ENCODE measurements around the gene SGMS2. TPM values are rescaled to one million over a fixed set of nuclear protein-coding genes. Genes with fewer than 3 reads are reported as not detected.

The SGMS2 gene
- total RNA-seq, 1 donor from 2014 or later: 0.50 TPM

GRCh38 chr4:107835406-107835805 is 10.7 kb downstream of the SGMS2 start:
- Mint-ChIP-seq H3K27me3 (ENCODE audit: low read depth) (peaks cover 6% of the 10 kb centered on the region), H3K36me3 (ENCODE audit: low read depth) (no peaks in the 10 kb centered on the region), H3K9me3 (no peaks in the 10 kb centered on the region), H3K4me1 (ENCODE audit: low read depth) (no peaks in the 10 kb centered on the region), H3K27ac (no peak overlapping the region), H3K4me3 (ENCODE audit: low read depth) (no peak overlapping the region)
- DNase-seq (ENCODE audit: low spot score): no peak
- intact Hi-C loops (cut with micrococcal nuclease): no loop called here

- no peak overlapping the region for H3K27ac Mint-ChIP-seq
- H3K27me3 Mint-ChIP-seq (ENCODE audit: low read depth): peaks cover 6% of the 10 kb centered on the region
- no peaks in the 10 kb centered on the region for H3K36me3 Mint-ChIP-seq (ENCODE audit: low read depth)
- intact Hi-C loops (cut with micrococcal nuclease): no loop called here
- H3K9me3 Mint-ChIP-seq: no peaks in the 10 kb centered on the region
- no peak overlapping the region for H3K4me3 Mint-ChIP-seq (ENCODE audit: low read depth)
- no peak for DNase-seq (ENCODE audit: low spot score)
- no peaks in the 10 kb centered on the region for H3K4me1 Mint-ChIP-seq (ENCODE audit: low read depth)
Measured at GRCh38 chr4:107837317-107837716, 12.6 kb downstream of the SGMS2 start.

GRCh38 chr4:107837776-107838618 is 13.3 kb downstream of the SGMS2 start:
- H3K36me3 Mint-ChIP-seq (ENCODE audit: low read depth): no peaks in the 10 kb centered on the region
- no peaks in the 10 kb centered on the region for H3K4me1 Mint-ChIP-seq (ENCODE audit: low read depth)
- no peak overlapping the region for H3K27ac Mint-ChIP-seq
- H3K4me3 Mint-ChIP-seq (ENCODE audit: low read depth): no peak overlapping the region
- H3K27me3 Mint-ChIP-seq (ENCODE audit: low read depth): peaks cover 6% of the 10 kb centered on the region
- DNase-seq (ENCODE audit: low spot score): no peak
- intact Hi-C loops (cut with micrococcal nuclease): no loop called here
- no peaks in the 10 kb centered on the region for H3K9me3 Mint-ChIP-seq

DNA sequence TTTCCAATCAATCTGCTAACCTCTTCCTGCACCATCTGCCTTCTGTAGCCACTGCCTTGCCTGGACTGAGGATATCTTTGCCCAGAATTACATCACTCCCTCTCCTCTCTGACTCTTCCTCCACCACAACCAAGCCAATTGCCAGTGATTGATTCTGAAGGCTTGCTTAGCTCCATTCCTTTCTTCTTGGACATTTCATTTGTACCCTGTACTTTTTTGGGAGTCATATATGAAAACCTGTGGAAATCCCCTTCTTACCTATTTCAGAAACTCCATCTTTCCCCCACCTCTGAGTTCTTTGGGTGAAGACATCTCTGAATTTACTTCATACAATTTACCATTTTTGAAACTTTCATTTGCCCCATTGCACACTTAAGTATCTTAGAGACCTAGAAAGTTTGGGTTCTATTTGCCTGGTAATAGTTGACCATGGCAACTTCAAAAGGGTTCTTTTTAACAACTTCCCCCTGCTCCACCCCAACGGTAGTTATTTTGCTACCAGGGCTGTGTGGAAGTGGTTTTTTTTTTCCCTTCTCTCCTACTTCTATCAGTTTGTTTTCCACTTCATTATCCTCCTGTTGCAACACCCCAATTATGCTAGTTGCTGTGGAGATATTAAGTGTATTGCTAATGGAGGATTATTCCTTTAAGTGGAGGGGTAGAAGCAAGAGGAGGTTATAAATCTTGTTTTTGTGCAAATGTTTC is 14.3 kb downstream of the SGMS2 start:
- Mint-ChIP-seq H3K4me1 (ENCODE audit: low read depth) (no peaks in the 10 kb centered on the region), H3K9me3 (no peaks in the 10 kb centered on the region), H3K36me3 (ENCODE audit: low read depth) (no peaks in the 10 kb centered on the region), H3K27ac (no peak overlapping the region), H3K27me3 (ENCODE audit: low read depth) (peaks cover 6% of the 10 kb centered on the region), H3K4me3 (ENCODE audit: low read depth) (no peak overlapping the region)
- intact Hi-C loops (cut with micrococcal nuclease): no loop called here
- DNase-seq (ENCODE audit: low spot score): no peak

GRCh38 chr4:107843391-107843790 is 18.7 kb downstream of the SGMS2 start:
- Mint-ChIP-seq H3K27ac (no peak overlapping the region), H3K27me3 (ENCODE audit: low read depth) (peaks cover 6% of the 10 kb centered on the region), H3K4me3 (ENCODE audit: low read depth) (no peak overlapping the region), H3K4me1 (ENCODE audit: low read depth) (no peaks in the 10 kb centered on the region), H3K36me3 (ENCODE audit: low read depth) (no peaks in the 10 kb centered on the region), H3K9me3 (peaks cover 7% of the 10 kb centered on the region)
- intact Hi-C loops (cut with micrococcal nuclease): no loop called here
- no peak for DNase-seq (ENCODE audit: low spot score)

GRCh38 chr4:107845681-107846080 is 20.9 kb downstream of the SGMS2 start:
- Mint-ChIP-seq H3K4me1 (ENCODE audit: low read depth) (no peaks in the 10 kb centered on the region), H3K4me3 (ENCODE audit: low read depth) (no peak overlapping the region), H3K27ac (no peak overlapping the region), H3K9me3 (peaks cover 7% of the 10 kb centered on the region), H3K27me3 (ENCODE audit: low read depth) (peaks cover 2% of the 10 kb centered on the region), H3K36me3 (ENCODE audit: low read depth) (no peaks in the 10 kb centered on the region)
- intact Hi-C loops (cut with micrococcal nuclease): no loop called here
- no peak for DNase-seq (ENCODE audit: low spot score)

DNA sequence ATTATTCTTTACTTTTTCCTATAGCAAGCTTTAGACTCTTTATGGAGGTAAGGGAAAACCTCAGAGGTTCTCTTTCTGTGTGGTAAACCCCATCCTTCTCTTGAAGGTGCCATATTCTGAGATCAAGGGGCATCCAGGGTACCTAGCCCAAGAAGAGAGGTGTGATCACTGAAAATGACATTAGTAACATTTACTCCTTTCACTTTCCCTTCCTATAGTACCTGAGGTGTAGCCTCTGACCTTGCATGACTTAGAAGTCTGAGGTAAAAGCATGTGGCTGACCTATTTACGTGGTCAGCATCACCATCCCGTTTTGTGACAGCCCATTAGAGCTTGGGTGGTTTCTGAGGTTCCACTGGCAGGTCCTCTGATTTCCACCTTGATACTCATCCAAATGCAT is 25.7 kb downstream of the SGMS2 start:
- no peak overlapping the region for H3K4me3 Mint-ChIP-seq (ENCODE audit: low read depth)
- no peaks in the 10 kb centered on the region for H3K4me1 Mint-ChIP-seq (ENCODE audit: low read depth)
- peaks cover 7% of the 10 kb centered on the region for H3K9me3 Mint-ChIP-seq
- H3K36me3 Mint-ChIP-seq (ENCODE audit: low read depth): no peaks in the 10 kb centered on the region
- H3K27me3 Mint-ChIP-seq (ENCODE audit: low read depth): peaks cover 13% of the 10 kb centered on the region
- DNase-seq (ENCODE audit: low spot score): no peak
- no peak overlapping the region for H3K27ac Mint-ChIP-seq
- intact Hi-C loops (cut with micrococcal nuclease): no loop called here

- Mint-ChIP-seq H3K27ac (no peak overlapping the region), H3K27me3 (ENCODE audit: low read depth) (peaks cover 25% of the 10 kb centered on the region), H3K4me3 (ENCODE audit: low read depth) (no peak overlapping the region), H3K36me3 (ENCODE audit: low read depth) (no peaks in the 10 kb centered on the region), H3K9me3 (no peaks in the 10 kb centered on the region), H3K4me1 (ENCODE audit: low read depth) (no peaks in the 10 kb centered on the region)
- DNase-seq (ENCODE audit: low spot score): no peak
- intact Hi-C loops (cut with micrococcal nuclease): no loop called here
Measured at GRCh38 chr4:107853444-107854355, 29.0 kb downstream of the SGMS2 start.

DNA sequence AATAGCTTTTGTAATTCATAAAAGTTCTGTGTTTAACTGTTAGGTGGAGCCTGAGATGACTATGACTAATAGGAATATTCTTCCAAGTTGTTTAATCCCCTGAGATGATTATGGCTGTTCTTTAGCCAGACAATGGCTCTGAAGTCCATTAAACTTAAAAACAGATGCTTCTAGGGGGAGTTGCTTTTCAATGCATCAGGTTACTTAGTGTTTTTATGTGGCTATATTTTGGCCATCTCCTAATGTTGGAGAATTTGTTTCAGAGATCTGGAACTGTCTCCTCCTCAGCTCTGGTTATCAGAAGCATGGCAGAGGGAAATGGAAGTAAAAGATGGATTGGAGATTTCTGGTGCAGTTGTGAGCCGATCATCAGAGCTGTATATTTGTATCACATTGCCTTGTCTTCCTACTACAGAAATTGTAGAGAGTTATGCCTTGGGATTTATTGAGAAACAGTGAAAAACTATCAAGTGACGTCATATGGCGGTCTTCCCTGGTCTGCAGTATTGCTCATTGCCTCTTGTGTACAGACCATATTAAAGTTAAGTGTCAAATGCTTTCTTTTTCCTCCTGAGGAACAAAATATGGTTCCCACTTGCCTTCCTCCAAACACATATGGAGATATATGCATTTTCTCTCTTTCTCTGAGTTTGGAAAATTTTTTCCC is 29.8 kb downstream of the SGMS2 start:
- Mint-ChIP-seq H3K4me3 (ENCODE audit: low read depth) (no peak overlapping the region), H3K36me3 (ENCODE audit: low read depth) (no peaks in the 10 kb centered on the region), H3K27ac (no peak overlapping the region), H3K4me1 (ENCODE audit: low read depth) (no peaks in the 10 kb centered on the region), H3K9me3 (no peaks in the 10 kb centered on the region), H3K27me3 (ENCODE audit: low read depth) (peaks cover 25% of the 10 kb centered on the region)
- no peak for DNase-seq (ENCODE audit: low spot score)
- intact Hi-C loops (cut with micrococcal nuclease): no loop called here

- no peak for DNase-seq (ENCODE audit: low spot score)
Measured at GRCh38 chr4:107855723-107856122, 31.0 kb downstream of the SGMS2 start.

GRCh38 chr4:107856901-107857300 is 32.2 kb downstream of the SGMS2 start:
- Mint-ChIP-seq H3K36me3 (ENCODE audit: low read depth) (no peaks in the 10 kb centered on the region), H3K27me3 (ENCODE audit: low read depth) (peaks cover 19% of the 10 kb centered on the region), H3K4me3 (ENCODE audit: low read depth) (no peak overlapping the region), H3K9me3 (no peaks in the 10 kb centered on the region), H3K4me1 (ENCODE audit: low read depth) (no peaks in the 10 kb centered on the region), H3K27ac (no peak overlapping the region)
- DNase-seq (ENCODE audit: low spot score): no peak
- intact Hi-C loops (cut with micrococcal nuclease): no loop called here

More at GRCh38 chr4:107855723-107856122, 31.0 kb downstream of the SGMS2 start:
- H3K36me3 Mint-ChIP-seq (ENCODE audit: low read depth): no peaks in the 10 kb centered on the region
- H3K4me3 Mint-ChIP-seq (ENCODE audit: low read depth): no peak overlapping the region
- H3K9me3 Mint-ChIP-seq: no peaks in the 10 kb centered on the region
- H3K27me3 Mint-ChIP-seq (ENCODE audit: low read depth): peaks cover 23% of the 10 kb centered on the region
- intact Hi-C loops (cut with micrococcal nuclease): no loop called here
- no peaks in the 10 kb centered on the region for H3K4me1 Mint-ChIP-seq (ENCODE audit: low read depth)
- H3K27ac Mint-ChIP-seq: no peak overlapping the region

GRCh38 chr4:107857741-107858140 is 33.0 kb downstream of the SGMS2 start:
- intact Hi-C loops (cut with micrococcal nuclease): no loop called here
- H3K36me3 Mint-ChIP-seq (ENCODE audit: low read depth): no peaks in the 10 kb centered on the region

More at GRCh38 chr4:107857741-107858140, 33.0 kb downstream of the SGMS2 start:
- no peak overlapping the region for H3K4me3 Mint-ChIP-seq (ENCODE audit: low read depth)
- no peaks in the 10 kb centered on the region for H3K9me3 Mint-ChIP-seq
- peaks cover 19% of the 10 kb centered on the region for H3K27me3 Mint-ChIP-seq (ENCODE audit: low read depth)
- DNase-seq (ENCODE audit: low spot score): no peak
- H3K4me1 Mint-ChIP-seq (ENCODE audit: low read depth): peaks cover 6% of the 10 kb centered on the region
- H3K27ac Mint-ChIP-seq: no peak overlapping the region

Data from activated T-helper 2 cell treated with anti-CD3 and anti-CD28 coated beads, Interferon-gamma antibody, Interleukin-2, Interleukin-4, amounts not matched to agents 10 μg/mL and 5 μg/mL and 100 μg/mL, durations not matched to agents 14 hours and 24 hours and 36 hours (primary cell).